ENCODE data around the gene KRT85.

GRCh38 chr12:52342781-52343490, 24.3 kb downstream of the KRT85 start:
- no peak for TF ChIP-seq CTCF (IDR thresholded peaks at IDR 0.05)
- no peak for TF ChIP-seq ZFX (IDR thresholded peaks at IDR 0.05; ENCODE audit: borderline replicate concordance)

All from 22Rv1 (cell line).